ENCODE data around the gene DNAH11.

The DNAH11 gene

GRCh38 chr7:21547501-21547900 is 4.7 kb downstream of the DNAH11 start:
- no peak for DNase-seq

DNA sequence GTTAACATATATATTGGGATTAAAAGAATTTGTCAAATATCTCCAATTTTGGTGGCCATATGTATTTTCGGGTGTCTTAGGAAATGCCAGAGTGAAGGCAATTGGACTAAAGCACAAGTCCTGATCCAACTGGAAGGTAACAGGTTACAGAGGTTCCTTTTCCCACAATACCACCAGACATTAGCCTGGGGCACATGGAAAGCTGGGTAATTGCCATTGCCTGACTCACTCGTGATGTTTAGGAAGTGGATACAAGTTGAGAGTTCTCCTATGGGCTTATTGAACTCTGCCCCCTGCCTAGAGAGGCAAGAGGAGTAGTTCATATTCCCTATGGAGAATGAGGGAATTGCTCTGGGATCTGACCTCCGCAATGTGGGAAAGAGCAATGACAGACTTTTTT is 5.7 kb downstream of the DNAH11 start:
- DNase-seq: no peak

GRCh38 chr7:21550076-21550475 is 7.2 kb downstream of the DNAH11 start:
- no peak for DNase-seq

GRCh38 chr7:21550821-21551531 is 8.1 kb downstream of the DNAH11 start:
- DNase-seq: no peak

DNA sequence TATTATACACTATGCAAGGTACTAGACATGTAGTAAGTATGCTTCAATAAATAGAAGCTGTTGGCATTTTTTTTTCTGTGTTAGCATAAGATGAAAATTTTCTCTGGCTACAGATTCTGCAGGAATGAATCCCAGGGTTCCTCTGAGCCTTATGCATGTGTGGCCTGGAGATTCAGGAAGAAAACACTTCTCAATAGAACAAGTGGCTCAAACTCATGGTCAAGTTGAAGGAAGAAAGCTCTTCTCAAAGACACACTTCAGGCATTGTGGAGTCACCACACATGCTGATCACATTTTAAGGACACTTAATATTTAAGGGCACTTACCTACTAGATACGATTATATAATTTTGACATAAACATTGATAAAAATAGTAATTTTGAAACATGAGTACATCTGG is 19.5 kb downstream of the DNAH11 start:
- no peak for DNase-seq

DNA sequence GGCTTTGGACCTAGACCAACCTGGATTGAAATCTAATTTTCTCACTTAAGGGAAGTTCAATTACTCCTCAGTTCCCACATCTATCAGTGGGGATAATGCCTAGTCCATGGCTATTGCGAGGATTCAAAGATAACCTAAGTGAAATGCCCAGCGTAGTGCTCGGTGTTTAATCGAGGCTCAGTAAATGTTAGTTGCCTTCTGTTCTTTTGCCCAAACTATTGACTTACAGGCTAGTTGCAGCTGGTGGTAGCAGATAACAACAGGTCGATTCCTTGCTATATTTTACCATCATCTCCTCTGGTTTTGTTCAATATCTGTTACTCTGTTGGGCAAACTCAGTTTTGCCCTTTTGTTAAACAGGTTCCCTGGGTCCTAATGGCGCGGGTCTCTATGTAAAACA is 22.8 kb downstream of the DNAH11 start:
- no peak for DNase-seq

DNA sequence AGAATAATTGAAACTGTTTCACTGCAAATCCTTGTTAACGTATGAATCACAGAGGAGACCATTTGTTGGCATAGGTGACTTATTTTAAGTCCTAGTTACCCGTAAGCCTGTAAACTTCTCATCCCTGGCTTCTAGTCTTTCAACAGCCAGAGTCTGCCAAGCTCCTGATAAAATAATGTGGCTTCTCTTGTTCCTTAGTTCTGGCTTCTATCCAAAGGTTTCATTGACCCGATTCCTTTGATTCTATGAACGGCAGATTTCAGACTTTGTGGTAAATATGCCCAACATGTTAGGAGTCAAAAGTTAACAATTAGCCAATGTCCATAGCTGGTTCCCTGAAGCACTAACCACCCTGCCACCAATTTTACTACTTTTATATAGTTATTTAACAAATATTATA is 23.3 kb downstream of the DNAH11 start:
- DNase-seq: no peak

DNA sequence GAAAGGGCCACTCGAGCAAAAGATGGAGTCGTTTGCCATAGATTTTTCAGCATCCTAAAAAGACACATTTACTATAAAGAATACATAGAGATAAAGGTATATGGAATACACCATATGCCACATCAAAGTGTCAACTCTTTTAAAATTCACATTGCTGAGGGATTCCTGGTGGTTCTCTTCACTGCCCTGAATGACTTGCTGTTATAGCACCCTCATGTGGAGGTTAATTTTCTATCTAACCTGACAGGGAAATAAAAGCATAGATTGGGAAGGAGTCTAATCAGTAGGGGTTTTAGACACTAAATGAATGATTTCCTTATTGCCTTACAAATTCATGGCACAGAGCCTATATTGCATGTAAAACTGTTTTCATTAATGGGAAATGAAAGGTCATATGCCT is 25.9 kb downstream of the DNAH11 start:
- no peak for DNase-seq

DNA sequence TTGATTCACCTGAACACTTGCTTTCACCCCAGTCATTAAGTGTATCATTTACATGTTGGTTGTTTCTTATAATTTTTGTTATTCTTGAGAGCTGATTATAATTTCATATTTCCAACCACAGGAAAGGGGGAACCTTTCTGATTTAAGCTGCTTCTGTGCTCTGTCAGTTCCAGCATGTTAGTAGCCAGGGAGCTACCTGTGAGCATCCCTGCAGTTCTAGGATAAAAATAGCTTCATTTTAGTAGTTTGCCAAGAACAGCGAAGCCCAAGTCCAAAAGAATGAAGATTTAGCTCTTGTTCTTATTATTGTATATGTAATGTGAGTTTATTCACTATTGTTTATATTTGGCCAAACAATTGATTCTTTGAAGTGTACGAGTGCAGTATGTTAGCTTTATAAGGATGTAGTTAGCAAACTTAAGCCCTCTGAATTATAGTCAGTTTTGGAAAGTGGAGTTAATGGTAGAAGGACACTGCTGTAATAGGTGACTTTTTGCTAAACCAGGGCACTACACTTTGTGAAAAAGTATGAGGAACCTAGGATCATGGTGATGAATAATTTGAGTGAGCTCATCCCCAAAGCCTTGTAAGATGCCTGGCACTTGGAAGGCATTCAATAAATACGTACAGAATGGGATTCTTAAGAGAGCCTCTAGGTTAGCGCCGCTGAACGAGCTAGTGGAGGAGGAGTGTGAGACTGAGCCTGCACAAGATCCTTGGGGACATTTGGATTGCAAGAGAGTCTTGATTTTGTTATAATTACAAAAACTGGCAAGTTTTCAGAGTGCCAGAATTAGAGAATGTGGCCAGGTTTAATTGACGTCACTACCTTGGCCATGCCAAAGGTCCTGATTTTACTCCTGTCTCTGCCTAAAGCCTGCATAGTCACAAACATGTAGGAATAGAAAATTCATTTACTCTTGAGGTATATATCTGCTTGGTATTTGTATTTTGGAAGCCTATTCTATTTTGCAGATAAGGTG is 29.8 kb downstream of the DNAH11 start:
- no peak for DNase-seq

- no peak for DNase-seq
Measured at GRCh38 chr7:21579341-21580072, 36.7 kb downstream of the DNAH11 start.

DNA sequence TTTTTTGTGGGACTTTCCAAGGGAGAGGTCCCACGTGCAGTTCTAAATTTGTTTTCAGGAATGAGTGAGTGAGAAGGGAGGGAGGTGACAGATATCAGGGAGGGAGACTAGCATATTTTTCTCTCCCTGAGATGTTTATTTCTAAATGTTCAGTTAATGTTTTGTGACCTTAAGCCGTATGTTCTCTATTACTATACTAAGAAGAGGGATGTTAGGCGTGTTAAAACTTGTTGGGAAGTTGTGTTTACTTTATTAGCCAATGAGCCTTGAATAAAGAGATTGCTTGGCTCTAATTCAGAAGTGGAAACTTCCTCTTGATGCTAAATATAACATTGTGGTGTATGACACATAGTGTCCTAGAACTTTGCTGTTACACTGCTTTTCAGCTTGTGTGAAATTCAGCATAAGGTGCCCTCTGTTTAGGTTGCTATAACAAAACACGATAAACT is 37.3 kb downstream of the DNAH11 start:
- DNase-seq: no peak

DNA sequence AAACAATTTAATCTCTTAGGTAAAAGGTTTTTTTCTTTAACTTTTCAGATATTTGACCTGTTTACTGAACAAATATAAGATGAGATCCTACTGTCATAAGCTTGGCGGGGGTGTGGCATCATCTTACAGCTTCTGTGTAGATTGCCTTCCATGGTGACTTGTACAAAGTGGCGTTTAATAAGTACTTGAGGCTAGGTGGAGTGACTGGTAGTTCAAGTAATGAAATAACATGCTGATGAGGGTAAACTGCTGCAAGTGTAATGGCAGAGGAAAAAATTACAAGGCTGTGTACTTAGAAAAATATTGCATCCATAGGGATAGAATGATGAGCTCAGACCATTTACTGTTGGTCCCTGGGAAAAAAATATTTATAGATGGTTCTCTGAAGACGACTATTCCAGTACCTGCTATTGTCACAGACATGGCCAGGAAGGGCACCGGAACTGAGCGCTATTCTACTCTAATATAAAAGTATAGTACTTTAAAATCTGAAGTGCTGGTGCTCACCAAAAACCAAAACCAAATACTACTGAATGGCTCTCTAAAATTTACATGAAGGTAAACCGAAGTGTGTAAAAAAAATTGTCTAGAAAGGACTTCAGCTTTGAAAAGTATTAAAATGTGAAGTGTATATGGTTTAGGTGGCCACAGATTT is 42.4 kb downstream of the DNAH11 start:
- DNase-seq: no peak

DNA sequence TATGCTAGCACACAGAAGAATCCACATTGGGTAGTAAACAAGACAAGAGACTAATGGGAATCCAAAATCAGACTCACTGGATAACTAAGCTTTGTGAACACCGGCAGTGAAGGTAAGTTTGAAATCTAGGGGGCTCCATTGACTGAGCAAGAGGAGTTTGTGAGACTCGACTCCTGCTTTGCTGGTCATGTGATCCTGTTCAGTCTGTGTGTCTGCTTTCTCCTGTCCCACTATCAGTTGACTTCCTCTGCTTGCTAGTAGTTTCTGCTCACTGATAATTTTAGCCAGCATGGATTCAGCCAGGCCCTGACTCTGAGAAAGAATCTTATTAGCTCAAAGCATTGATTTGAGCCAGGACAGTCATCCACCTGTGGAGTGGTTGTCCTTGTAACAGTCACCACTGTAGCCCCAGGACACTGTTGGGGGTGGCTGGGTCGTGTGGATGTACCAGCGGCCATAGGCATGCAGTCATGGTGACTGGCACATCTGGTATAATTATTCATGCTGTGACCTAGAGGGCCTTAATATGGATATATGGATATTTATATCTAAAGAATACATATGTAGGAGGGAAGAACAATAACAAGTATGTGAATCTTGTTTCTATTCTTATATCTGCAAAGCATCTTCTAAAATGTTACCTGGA is 44.4 kb downstream of the DNAH11 start:
- DNase-seq: peak in 1 of 56 donors; percentile 1

DNA sequence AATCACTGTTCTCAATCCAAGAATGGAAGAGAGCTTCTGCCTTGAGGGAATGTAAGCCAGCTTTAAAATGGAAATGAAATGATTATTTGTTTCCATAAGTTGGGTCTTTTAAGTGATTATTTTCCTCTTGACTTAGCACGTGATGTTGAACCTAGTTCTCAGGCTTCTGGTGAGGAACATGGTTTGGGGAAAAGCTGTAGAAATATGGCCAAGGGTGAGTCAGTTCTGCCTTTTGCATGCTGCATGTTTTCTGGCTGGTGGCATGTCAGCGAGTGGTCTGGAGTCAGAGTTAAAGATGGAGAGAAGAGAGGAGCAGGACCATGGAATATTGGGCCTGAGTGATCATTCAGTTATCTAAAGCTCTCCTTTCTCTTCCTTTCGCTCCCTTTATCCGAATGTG is 54.0 kb downstream of the DNAH11 start:
- no peak for DNase-seq

DNA sequence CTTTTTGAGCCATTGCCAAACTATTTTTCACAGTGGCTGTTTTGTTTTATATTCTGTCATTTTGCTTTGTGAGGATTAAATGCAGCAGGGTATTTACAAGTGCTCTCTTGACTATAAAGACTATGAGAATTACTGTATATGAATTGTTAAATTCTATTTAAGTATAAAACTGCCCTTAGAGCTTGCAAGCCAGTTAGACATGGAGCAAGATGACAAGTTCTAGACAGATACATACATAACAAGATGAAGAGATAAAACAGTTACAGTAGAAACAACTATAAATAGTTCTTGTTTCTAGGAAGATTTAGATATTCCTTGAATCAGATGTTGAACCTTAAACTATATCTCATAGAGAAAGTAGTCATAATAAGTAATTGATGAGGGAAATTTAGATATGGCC is 60.6 kb downstream of the DNAH11 start:
- no peak for DNase-seq

DNA sequence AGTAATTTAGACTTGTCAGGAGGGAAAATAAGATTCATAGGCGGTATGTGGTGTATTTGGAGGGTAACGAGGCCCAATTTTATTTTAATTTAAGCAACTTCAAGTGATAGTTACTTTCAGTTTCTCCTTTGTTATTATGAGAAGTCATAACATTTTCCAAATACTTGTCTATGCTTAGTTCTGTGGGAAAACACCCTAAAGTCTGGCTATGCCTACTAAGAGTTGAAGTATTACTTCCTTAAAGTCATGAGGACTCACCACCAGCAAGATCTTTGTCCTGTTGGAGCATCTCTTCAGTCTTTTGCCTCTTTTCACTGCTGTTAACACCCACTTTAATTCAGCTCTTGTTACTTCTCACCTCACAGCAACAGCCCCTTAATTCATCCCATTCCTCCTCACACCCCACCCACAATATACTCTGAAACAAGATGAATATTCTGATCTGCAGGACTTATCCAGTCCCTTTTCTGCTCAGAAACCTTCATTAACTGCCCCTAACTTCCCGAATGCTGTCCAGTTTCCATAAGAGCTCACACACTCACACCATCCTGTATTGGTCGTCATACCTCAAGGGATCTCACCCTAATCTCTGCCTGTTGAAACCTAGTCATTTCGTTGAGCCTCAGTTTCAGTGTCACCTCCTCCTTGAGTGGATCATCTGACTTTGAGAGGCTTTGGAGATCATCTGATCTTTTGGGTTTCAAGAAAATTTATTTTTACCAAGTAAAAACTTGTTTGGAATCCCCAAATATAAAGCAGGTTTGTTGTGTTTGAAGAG is 61.3 kb downstream of the DNAH11 start:
- no peak for DNase-seq

GRCh38 chr7:21605008-21605585 is 62.3 kb downstream of the DNAH11 start:
- no peak for DNase-seq

GRCh38 chr7:21608465-21608864 is 65.6 kb downstream of the DNAH11 start:
- DNase-seq: no peak

DNA sequence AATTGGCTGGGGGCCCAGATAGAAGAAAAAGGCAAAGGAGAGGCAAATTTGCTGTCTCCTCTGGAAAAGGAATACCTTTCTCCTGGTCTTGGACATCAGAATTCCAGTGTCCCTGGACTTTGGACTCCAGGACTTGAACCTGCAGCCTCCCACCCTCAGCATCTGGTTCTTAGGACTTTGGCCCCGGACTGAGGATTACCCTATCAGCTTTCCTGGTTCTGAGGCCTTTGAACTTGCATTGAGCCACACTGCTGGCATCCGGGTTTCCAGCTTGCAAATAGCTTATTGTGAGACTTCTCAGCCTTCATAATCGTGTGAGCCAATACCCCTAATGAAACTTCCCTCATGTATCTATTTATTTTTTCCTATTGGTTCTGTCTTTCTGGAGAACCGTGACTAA is 68.3 kb downstream of the DNAH11 start:
- DNase-seq: no peak

DNA sequence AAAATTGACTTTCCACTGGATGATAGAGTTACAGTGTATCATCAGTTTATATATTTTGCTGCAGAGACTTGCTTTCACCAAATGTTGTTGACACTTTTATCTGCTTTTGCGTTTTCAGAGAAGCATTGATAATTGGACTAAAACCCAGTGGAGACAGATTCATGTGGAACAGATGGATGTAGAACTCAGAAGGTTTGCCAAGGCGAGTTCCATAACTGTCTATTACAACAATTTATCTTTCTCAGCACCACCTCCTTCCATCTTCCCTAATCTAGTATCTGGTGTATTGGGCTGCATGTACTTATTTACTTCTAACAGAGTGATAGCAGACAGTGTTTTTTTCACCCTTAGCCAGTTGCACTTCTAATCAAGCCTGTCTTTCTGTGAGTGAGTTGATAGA is 73.3 kb downstream of the DNAH11 start:
- no peak for DNase-seq
